AG09319 (cell line): Measurements from ENCODE around the gene SLC22A13.
"Not testable (repeated sequence)": the region's sequence is repeated elsewhere in the genome, so short reads cannot be mapped to it uniquely, and the experiment has no call there.

Experiments used
- DNase-seq: peaks from one replicate; pipeline ENCODE4 v3.0.0-alpha.2; 2010; ENCODE audit warnings: low read depth; ENCODE audit errors: extremely low read depth
- TF ChIP-seq, protein P1 (sequence below): IDR thresholded peaks from 2 replicates; pipeline ENCODE4 v1.5.1; 2011; ENCODE audit warnings: low read depth, mild to moderate bottlenecking, inconsistent platforms, low read length, moderate library complexity

The SLC22A13 gene

DNA sequence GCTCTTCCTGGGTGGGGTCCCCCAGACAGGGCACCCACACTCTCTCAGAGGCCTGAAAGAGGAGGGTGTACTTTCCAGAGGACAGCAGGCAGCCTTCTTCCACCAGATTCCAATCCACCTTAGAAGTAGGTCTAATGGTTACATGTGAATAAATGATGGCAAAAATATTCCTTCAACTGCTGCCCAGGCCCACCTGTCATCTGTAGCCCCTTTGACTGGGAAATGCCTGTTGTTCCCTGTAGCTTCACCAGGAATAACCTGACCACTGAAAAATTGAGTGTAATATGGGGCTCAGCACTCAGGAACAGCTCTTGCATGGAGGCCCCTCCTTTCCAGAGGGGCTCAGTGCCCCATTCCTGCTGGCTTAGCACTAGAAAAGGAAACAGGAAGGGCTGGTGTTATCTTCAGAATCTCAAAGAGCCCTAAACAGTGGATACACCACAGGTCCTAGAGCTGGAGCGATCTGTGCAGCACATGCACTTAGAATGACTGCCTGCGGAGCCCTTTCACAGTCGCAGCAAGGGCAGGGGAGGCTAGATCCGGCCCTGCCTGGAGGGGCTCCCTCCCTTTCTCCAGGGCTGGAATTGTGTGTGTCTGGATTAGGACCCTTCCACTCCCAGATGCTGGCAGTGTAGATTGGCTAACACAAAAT, 48.6 kb downstream of the SLC22A13 start:
- no peak for DNase-seq
- TF ChIP-seq, protein P1, sequence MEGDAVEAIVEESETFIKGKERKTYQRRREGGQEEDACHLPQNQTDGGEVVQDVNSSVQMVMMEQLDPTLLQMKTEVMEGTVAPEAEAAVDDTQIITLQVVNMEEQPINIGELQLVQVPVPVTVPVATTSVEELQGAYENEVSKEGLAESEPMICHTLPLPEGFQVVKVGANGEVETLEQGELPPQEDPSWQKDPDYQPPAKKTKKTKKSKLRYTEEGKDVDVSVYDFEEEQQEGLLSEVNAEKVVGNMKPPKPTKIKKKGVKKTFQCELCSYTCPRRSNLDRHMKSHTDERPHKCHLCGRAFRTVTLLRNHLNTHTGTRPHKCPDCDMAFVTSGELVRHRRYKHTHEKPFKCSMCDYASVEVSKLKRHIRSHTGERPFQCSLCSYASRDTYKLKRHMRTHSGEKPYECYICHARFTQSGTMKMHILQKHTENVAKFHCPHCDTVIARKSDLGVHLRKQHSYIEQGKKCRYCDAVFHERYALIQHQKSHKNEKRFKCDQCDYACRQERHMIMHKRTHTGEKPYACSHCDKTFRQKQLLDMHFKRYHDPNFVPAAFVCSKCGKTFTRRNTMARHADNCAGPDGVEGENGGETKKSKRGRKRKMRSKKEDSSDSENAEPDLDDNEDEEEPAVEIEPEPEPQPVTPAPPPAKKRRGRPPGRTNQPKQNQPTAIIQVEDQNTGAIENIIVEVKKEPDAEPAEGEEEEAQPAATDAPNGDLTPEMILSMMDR: no peak

DNA sequence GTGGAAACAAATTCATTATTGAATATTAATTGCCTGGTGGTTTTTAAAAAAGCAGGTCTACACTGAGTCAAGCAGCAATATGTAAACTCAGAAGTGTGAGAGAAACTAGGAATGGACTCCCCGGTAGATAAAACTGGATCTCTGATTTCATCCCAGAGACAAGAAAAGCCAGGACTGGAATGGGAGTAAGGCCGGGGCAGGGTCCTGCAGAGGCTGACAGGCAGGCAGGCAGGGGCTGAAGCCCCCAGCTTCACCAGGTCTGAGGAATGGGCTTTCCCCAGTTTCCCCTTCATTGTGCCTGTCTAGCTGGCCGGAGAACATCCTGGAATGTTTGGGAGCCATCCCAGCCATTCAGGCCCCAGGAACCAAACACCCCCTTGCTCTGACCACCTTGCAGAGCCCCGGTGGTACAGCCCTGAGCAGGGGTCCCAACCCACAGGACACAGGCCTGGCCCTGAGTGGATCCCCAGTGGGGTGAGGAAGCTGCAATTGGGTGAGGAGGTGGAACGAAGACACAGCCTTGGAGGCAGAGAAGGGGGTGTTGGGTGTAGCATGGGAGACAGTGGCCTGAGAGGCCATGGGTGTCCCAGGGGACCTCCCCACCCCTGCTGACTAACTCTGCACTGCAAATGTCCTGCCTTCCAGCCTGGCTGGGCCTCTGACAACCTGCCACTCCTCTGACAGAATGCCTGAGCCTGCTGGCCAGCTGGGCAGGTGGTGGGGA, 49.3 kb downstream of the SLC22A13 start:
- no peak for DNase-seq
- TF ChIP-seq, protein P1: no peak

GRCh38 chr3:38315488-38316230, 50.0 kb downstream of the SLC22A13 start:
- TF ChIP-seq, protein P1: no peak
- no peak for DNase-seq

- DNase-seq: no peak
- TF ChIP-seq, protein P1: no peak
Measured at GRCh38 chr3:38316356-38317191, 51.0 kb downstream of the SLC22A13 start.

DNA sequence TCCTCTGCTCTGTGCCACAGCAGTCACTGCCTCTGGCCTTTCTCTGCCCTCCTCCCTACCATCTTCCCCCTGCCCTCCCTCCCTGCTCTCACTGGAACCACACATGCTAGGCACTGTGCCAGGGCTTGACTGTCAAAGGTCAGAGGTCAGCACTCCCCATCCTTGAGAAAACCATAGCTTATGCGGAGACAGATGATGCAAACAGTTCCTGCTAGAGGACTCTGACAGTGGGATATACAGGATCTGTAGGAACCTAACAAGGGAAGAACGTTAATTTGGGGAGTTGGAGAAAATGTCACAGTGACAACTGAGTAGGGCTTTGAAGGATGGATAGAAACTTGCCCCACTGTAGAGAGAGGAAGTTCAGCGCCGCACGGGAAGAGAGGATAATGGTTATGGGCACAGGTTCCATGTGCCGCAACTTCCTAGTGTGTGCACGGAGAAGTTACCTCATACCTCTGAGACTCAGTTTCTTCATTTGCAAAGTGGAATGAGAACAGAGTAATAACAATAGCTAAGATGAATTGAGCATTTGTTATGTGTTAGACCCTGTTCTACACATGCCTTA, 51.7 kb downstream of the SLC22A13 start:
- no peak for DNase-seq
- TF ChIP-seq, protein P1: no peak

DNA sequence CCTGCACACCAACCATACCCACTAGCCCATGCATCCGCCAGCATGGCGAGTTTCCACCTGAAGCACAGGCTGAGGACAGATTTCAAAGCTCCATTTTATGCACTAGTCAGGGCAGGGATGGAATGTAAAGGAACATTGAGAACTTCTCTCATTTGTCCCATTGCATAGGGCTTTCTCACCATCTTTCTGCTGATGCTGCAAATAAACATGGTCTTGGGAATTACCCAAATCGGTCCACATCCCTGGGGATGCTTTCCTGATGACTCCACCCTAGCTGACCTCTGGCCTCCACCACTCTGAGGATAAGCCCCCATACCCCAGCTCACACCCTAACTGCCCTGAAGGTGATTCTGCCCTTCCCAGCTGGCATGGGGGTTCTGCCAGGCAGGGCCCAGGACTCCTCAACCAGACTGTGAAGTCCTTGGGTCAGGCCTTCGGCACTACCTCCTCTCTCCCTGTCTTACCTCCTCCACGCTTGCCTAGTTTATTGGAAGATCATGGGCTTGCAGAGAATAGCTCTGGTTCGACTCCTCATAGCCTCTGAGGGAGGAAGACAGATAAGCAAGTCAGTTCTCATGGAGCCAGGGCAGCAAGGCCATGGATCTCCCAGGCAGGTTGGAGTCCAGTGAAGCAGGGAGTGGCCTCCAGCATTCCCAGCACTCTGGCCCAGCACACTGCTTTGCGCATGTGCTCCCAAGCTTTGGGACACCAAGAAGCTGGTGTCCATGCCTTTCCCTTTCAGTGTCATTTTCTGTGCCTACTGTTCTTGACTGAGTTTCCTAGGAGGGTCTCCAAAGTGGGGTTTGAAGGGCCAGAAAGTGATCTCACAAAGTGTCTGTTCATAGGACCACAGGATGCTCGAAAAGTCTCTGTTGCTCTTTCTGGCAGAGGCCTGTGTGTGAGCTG, 53.4 kb downstream of the SLC22A13 start:
- no peak for DNase-seq
- TF ChIP-seq, protein P1: no peak

DNA sequence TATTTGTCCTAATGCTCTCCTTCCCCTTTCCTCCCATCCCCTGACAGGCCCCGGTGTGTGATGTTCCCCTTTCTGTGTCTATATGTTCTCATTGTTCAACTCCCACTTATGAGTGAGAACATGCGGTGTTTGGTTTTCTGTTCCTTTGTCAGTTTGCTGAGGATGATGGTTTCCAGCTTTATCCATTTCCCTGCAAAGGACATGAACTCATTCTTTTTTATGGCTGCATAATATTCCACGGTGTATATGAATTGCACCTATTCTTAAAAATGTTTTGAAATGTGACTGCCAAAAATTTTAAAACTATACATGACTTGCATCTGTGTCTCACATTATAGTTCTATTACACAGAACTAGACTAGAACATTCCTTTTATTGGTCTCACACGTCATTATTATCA, 55.0 kb downstream of the SLC22A13 start:
- not testable (repeated sequence) for DNase-seq
